IMR-90 (cell line): Measurements from ENCODE around the gene RSRC1.
"Not testable (repeated sequence)": the region's sequence is repeated elsewhere in the genome, so short reads cannot be mapped to it uniquely, and the experiment has no call there.

ENCODE experiments used
- CEBPB ChIP-seq: IDR thresholded peaks from 2 replicates; pipeline ENCODE4 v1.6.1; 2012; ENCODE audit warnings: low read depth, low read length, improper control_type of control experiment
- CTCF ChIP-seq: conservative IDR thresholded peaks from 2 replicates; pipeline ENCODE4 v1.5.1; 2012; ENCODE audit warnings: mild to moderate bottlenecking, low read depth, low read length, improper control_type of control experiment
- MAFK ChIP-seq: IDR thresholded peaks from 2 replicates; pipeline ENCODE4 v1.6.1; 2012; ENCODE audit warnings: low read depth, low read length, improper control_type of control experiment
- POLR2A ChIP-seq: IDR thresholded peaks from 2 replicates; pipeline ENCODE4 v1.6.1; 2012; ENCODE audit warnings: mild to moderate bottlenecking, low read depth, low read length
- USF2 ChIP-seq: fragments of 150-350 bp; IDR thresholded peaks from 2 replicates; pipeline ENCODE4 v1.6.1; 2017; ENCODE audit warnings: mild to moderate bottlenecking, antibody characterized with exemption, low read length, low read depth

GRCh38 chr3:158065574-158065973, 44.3 kb upstream of the RSRC1 start:
- TF ChIP-seq POLR2A, CTCF, MAFK, CEBPB, USF2: not testable (repeated sequence)
